Muscle of leg (tissue), 11 donors: ENCODE measurements around the gene SLC6A16. TPM values are rescaled to one million over a fixed set of nuclear protein-coding genes. Genes with fewer than 3 reads are reported as not detected.

Experiments used
- DNase-seq: peaks from one replicate; pipeline ENCODE4 v3.0.0; 2013
- H3K27ac ChIP-seq: one replicate; pipeline ENCODE4 v1.5.1; 2013; ENCODE audit warnings: mild to moderate bottlenecking, low read length, control low read depth
- H3K27me3 ChIP-seq: one replicate; pipeline ENCODE4 v1.6.1; 2013; ENCODE audit warnings: low read length; ENCODE audit not compliant: control insufficient read depth, insufficient read depth
- H3K36me3 ChIP-seq: one replicate; pipeline ENCODE4 v1.6.1; 2013; ENCODE audit warnings: low read length; ENCODE audit not compliant: control insufficient read depth, insufficient read depth
- H3K4me1 ChIP-seq: one replicate; pipeline ENCODE4 v1.6.1; 2013; ENCODE audit warnings: low read length; ENCODE audit not compliant: control insufficient read depth, insufficient read depth
- H3K4me3 ChIP-seq: one replicate; pipeline ENCODE4 v1.5.1; 2013; ENCODE audit warnings: low read length, control low read depth
- H3K9me3 ChIP-seq: replicated peaks from 2 replicates; pipeline ENCODE4 v1.6.1; 2013; ENCODE audit warnings: low read depth, low read length; ENCODE audit not compliant: control insufficient read depth
- WGBS: methylation state at CpG from one replicate; pipeline ENCODE4 v1.1.5; 2013; ENCODE audit warnings: missing lambda C conversion rate; ENCODE audit not compliant: insufficient coverage; 5-methylcytosine and 5-hydroxymethylcytosine counted together
- polyA plus RNA-seq, 8 donors: library from polyadenylated mRNA; unstranded; fragments of 120-200 nt; gene quantifications; one replicate each; pipeline versions ENCODE4 v1.2.1 to v1.2.3, GENCODE V29; 2013; ENCODE audit warnings: inconsistent platforms in 1 of 8, low replicate concordance in 1 of 8; ENCODE audit not compliant: insufficient read length in 8 of 8, insufficient read depth in 1 of 8
- total RNA-seq: library from RNA; stranded (reverse); fragments of 120-200 nt; gene quantifications from one replicate; pipeline ENCODE4 v1.2.4, GENCODE V29; 2013

The SLC6A16 gene
- total and polyA plus RNA-seq, 9 donors, result 0.49 to 3.2 (median 1.1) TPM

GRCh38 chr19:49243129-49243528 is 81.9 kb downstream of the SLC6A16 start:
- no peaks in the 10 kb centered on the region for H3K27me3 ChIP-seq
- no peaks in the 10 kb centered on the region for H3K9me3 ChIP-seq
- no peaks in the 10 kb centered on the region for H3K4me1 ChIP-seq
- no peaks in the 10 kb centered on the region for H3K36me3 ChIP-seq
- no peak overlapping the region for H3K4me3 ChIP-seq
- 75% methylated on average over 1 of the region's 6 CpGs for WGBS
- DNase-seq, result no peak
- no peak overlapping the region for H3K27ac ChIP-seq

- Histone ChIP-seq H3K27me3 (no peaks in the 10 kb centered on the region), H3K4me1 (no peaks in the 10 kb centered on the region), H3K36me3 (no peaks in the 10 kb centered on the region), H3K27ac (no peak overlapping the region), H3K4me3 (no peak overlapping the region), H3K9me3 (no peaks in the 10 kb centered on the region)
- WGBS, result 100% methylated on average over 4 of the region's 7 CpGs
- DNase-seq, result no peak
Observed at GRCh38 chr19:49241769-49242168, 83.2 kb downstream of the SLC6A16 start.

Other genes with a start within 250 kb of the SLC6A16 start
- 157 TPM for gene SNRNP70, start 239.7 kb downstream of the SLC6A16 start, total RNA-seq
- 100 to 1,000 TPM; 173 to 276 (median 221) TPM for gene SNRNP70, start 239.7 kb downstream of the SLC6A16 start, polyA plus RNA-seq
- 11.6 TPM for gene LIN7B, start 210.8 kb downstream of the SLC6A16 start, total RNA-seq
- 10 to 100 TPM in 6 of 8 donors, 1 to 10 TPM in 2; 9.6 to 14.4 (median 11.2) TPM for gene LIN7B, start 210.8 kb downstream of the SLC6A16 start, polyA plus RNA-seq
- 0.35 TPM for gene C19orf73, start 206.0 kb downstream of the SLC6A16 start, total RNA-seq
- gene C19orf73, start 206.0 kb downstream of the SLC6A16 start, polyA plus RNA-seq, result 1 to 10 TPM in 2 of 8 donors, under 1 TPM in 6; 0.33 to 1.2 (median 0.72) TPM
- gene PPFIA3, start 205.6 kb downstream of the SLC6A16 start, total RNA-seq, result 5.5 TPM
- gene PPFIA3, start 205.6 kb downstream of the SLC6A16 start, polyA plus RNA-seq, result 10 to 100 TPM in 1 of 8 donors, 1 to 10 TPM in 7; 7.2 to 11.1 (median 8.3) TPM
- gene HRC, start 169.8 kb downstream of the SLC6A16 start, total RNA-seq, result 105 TPM
- 100 to 1,000 TPM; 106 to 172 (median 135) TPM for gene HRC, start 169.8 kb downstream of the SLC6A16 start, polyA plus RNA-seq
- gene TRPM4, start 167.4 kb downstream of the SLC6A16 start, total RNA-seq, result 13.1 TPM
- 10 to 100 TPM; 24.0 to 52.5 (median 36.4) TPM for gene TRPM4, start 167.4 kb downstream of the SLC6A16 start, polyA plus RNA-seq
- 1.1 TPM for gene CD37, start 10.2 kb upstream of the SLC6A16 start, total RNA-seq
- gene CD37, start 10.2 kb upstream of the SLC6A16 start, polyA plus RNA-seq, result 10 to 100 TPM; 15.3 to 27.7 (median 22.9) TPM
- gene TEAD2, start 37.2 kb upstream of the SLC6A16 start, total RNA-seq, result 43.0 TPM
- gene TEAD2, start 37.2 kb upstream of the SLC6A16 start, polyA plus RNA-seq, result 10 to 100 TPM; 56.7 to 82.6 (median 74.2) TPM
- 1.4 TPM for gene DKKL1, start 38.7 kb upstream of the SLC6A16 start, total RNA-seq
- 1 to 10 TPM; 1.6 to 4.0 (median 3.1) TPM for gene DKKL1, start 38.7 kb upstream of the SLC6A16 start, polyA plus RNA-seq
- gene KASH5, start 63.1 kb upstream of the SLC6A16 start, total RNA-seq, result not detected
- under 1 TPM in 3 of 8 donors, not detected in 5; 0.14 to 0.25 (median 0.23) TPM for gene KASH5, start 63.1 kb upstream of the SLC6A16 start, polyA plus RNA-seq
- not detected for gene PTH2, start 98.2 kb upstream of the SLC6A16 start, total RNA-seq
- under 1 TPM in 1 of 8 donors, not detected in 7; 0.28 TPM for gene PTH2, start 98.2 kb upstream of the SLC6A16 start, polyA plus RNA-seq
- not detected for gene GFY, start 100.2 kb upstream of the SLC6A16 start, total RNA-seq
- gene GFY, start 100.2 kb upstream of the SLC6A16 start, polyA plus RNA-seq, result not detected
- gene SLC17A7, start 116.3 kb upstream of the SLC6A16 start, total RNA-seq, result 0.53 TPM
- gene SLC17A7, start 116.3 kb upstream of the SLC6A16 start, polyA plus RNA-seq, result 1 to 10 TPM in 5 of 8 donors, under 1 TPM in 3; 0.60 to 1.7 (median 1.2) TPM
- 53.6 TPM for gene PIH1D1, start 126.6 kb upstream of the SLC6A16 start, total RNA-seq
- 10 to 100 TPM; 42.2 to 55.0 (median 45.8) TPM for gene PIH1D1, start 126.6 kb upstream of the SLC6A16 start, polyA plus RNA-seq
- gene ALDH16A1, start 128.0 kb upstream of the SLC6A16 start, total RNA-seq, result 14.4 TPM
- gene ALDH16A1, start 128.0 kb upstream of the SLC6A16 start, polyA plus RNA-seq, result 10 to 100 TPM; 11.3 to 18.8 (median 13.8) TPM
- 1.5 TPM for gene FLT3LG, start 149.0 kb upstream of the SLC6A16 start, total RNA-seq
- 1 to 10 TPM; 2.6 to 4.9 (median 3.3) TPM for gene FLT3LG, start 149.0 kb upstream of the SLC6A16 start, polyA plus RNA-seq
- 5,773 TPM for gene RPL13A, start 162.4 kb upstream of the SLC6A16 start, total RNA-seq
- 1,000 to 10,000 TPM; 4,396 to 5,632 (median 4,838) TPM for gene RPL13A, start 162.4 kb upstream of the SLC6A16 start, polyA plus RNA-seq
- 5,208 TPM for gene RPS11, start 171.2 kb upstream of the SLC6A16 start, total RNA-seq
- gene RPS11, start 171.2 kb upstream of the SLC6A16 start, polyA plus RNA-seq, result 1,000 to 10,000 TPM; 3,030 to 4,403 (median 3,703) TPM
- gene FCGRT, start 187.5 kb upstream of the SLC6A16 start, total RNA-seq, result 200 TPM
- 100 to 1,000 TPM; 150 to 241 (median 199) TPM for gene FCGRT, start 187.5 kb upstream of the SLC6A16 start, polyA plus RNA-seq
- gene RCN3, start 202.8 kb upstream of the SLC6A16 start, total RNA-seq, result 121 TPM
- 10 to 100 TPM; 37.4 to 88.6 (median 57.7) TPM for gene RCN3, start 202.8 kb upstream of the SLC6A16 start, polyA plus RNA-seq